C4-2B (cell line): ENCODE results near the gene MRNIP.

Experiments used
- H3K27ac ChIP-seq: fragments of 450-650 bp; 2 replicates; pipeline ENCODE4 v1.5.1; 2017
- ZFX ChIP-seq: fragments of 450-650 bp; IDR thresholded peaks from 2 replicates; pipeline ENCODE4 v1.6.1; 2017
- TF ChIP-seq, protein P1 (sequence below): fragments of 450-650 bp; conservative IDR thresholded peaks from 2 replicates; pipeline ENCODE4 v1.5.1; 2017; ENCODE audit warnings: mild to moderate bottlenecking

Gene MRNIP, protein sequence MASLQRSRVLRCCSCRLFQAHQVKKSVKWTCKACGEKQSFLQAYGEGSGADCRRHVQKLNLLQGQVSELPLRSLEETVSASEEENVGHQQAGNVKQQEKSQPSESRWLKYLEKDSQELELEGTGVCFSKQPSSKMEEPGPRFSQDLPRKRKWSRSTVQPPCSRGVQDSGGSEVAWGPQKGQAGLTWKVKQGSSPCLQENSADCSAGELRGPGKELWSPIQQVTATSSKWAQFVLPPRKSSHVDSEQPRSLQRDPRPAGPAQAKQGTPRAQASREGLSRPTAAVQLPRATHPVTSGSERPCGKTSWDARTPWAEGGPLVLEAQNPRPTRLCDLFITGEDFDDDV

DNA sequence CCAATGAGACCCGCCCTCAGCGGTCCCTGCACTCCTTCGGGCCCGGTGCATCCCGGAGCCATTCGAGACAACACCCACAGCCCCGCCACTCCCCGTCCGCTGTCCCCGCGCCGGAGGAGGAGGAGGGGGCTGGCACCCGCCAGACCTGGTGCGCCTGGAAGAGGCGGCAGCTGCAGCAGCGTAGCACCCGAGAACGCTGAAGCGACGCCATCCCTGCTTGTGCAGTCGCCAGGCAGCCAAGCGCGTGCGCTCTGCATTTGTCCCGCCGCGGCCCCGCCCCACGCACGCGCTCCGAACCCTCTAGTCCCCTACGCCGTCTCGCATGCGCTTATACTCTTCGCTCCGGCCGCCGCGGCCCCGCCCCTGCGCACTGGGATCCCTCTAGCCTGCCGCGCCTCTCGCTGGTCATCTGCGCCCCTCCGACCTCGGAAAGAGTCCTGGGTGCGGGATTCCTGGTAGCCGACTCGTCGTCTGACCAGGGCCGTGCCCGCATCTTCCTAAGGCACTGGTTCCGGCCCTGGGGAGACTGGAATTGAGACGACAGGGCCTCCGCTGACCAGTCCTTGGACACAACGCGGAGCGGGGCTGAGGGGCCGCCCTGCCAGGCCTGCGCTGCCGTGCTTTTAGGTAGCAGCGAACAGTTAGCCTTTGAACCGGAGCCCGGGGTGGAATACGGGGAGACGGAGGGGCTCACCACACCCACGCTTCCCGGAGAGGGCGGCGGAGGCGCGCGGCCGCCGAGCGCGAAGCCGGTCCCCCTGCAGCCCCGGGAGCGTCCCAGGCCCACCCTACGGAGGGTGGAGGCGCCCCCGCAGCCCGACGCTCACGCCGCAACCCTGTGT, at the start of gene MRNIP:
TSS of gene MRNIP (minus strand) at position 232 of the 842 bp plus-strand sequence. CDS start at position 211, 21 bp downstream.
- peak within 1 kb of the TSS; percentile 76 for H3K27ac ChIP-seq
- TF ChIP-seq ZFX: peak; percentile 78; the same call in 1 of the 2 replicates
- TF ChIP-seq, protein P1, sequence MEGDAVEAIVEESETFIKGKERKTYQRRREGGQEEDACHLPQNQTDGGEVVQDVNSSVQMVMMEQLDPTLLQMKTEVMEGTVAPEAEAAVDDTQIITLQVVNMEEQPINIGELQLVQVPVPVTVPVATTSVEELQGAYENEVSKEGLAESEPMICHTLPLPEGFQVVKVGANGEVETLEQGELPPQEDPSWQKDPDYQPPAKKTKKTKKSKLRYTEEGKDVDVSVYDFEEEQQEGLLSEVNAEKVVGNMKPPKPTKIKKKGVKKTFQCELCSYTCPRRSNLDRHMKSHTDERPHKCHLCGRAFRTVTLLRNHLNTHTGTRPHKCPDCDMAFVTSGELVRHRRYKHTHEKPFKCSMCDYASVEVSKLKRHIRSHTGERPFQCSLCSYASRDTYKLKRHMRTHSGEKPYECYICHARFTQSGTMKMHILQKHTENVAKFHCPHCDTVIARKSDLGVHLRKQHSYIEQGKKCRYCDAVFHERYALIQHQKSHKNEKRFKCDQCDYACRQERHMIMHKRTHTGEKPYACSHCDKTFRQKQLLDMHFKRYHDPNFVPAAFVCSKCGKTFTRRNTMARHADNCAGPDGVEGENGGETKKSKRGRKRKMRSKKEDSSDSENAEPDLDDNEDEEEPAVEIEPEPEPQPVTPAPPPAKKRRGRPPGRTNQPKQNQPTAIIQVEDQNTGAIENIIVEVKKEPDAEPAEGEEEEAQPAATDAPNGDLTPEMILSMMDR: no peak

DNA sequence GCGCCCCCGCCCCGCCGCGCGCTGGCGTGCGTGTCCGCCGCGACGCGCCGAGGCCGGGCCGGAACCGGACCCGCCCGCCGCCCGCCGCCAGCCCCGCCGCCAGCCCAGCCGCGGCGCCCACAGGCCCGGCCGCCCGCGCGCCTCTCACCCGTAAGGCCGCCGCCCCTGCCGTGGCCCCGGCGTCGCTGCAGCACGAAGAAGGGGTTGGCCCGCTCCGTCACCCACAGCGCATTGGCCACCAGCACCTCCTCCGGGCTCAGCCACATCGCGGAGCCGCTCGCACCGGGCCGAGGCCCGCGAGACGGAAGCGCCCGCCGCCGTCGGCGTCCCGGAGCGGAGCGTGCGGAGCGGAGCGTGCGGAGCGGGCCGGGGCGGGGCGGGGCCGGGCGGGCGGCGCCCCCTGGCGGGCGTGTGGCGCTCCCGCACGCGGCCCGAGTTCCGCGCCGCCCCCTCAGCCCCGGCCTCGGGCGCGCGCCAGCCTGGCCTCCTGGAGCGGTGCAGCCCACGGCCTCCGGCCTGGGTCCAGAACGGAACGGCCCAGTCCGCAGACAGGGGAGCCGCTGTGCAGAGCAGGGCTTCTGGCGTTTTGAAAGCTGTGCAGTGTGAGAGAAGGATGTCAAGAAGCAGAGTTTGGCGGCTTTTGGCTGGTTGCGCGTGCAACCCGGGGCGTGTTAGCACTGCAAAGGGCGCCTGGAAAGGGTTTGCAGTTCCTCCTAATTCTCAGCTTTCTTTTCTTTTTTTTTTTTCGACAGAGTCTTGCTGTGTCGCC, 49.1 kb upstream of the MRNIP start, which contains the start of gene TBC1D9B:
TSS of gene TBC1D9B (minus strand) at position 342 of the 769 bp plus-strand sequence. CDS start at position 266, 76 bp downstream.
- peak within 1 kb of the TSS; percentile 80 for H3K27ac ChIP-seq
- TF ChIP-seq, protein P1: peak; percentile 99
- TF ChIP-seq ZFX: peak; percentile 81; the same call in 1 of the 2 replicates

- H3K27ac ChIP-seq: peak overlapping the region; percentile 80
- TF ChIP-seq, protein P1: no peak
- no peak for TF ChIP-seq ZFX
These were observed 48.4 kb upstream of the MRNIP start for GRCh38 chr5:179906795-179907555.

DNA sequence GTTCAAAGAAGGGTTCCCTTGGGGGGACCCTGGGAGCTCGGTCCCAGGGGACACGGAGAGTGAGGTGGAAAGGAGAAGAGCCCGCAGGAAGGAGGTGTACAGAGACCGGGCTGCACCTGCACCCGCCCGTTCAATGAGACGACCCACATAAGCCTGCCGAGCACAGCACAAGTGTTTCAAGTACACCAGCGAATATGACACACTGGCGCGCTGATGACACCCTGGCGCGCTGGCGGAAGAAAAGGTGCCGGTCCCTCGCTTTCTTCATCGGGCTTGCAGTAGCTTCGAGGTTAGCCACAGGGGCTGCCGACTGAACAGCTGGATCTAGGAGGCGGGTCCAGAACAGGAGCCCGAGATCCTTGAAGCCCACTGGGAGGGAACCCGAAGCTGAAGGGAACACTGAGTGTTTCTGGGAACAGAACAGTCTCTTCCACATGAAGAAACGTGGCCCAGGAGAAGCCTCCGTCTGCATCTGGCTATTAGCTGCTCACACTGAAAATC, 47.7 kb upstream of the MRNIP start:
- H3K27ac ChIP-seq: peak overlapping the region; percentile 80
- TF ChIP-seq ZFX: no peak
- TF ChIP-seq, protein P1: no peak

DNA sequence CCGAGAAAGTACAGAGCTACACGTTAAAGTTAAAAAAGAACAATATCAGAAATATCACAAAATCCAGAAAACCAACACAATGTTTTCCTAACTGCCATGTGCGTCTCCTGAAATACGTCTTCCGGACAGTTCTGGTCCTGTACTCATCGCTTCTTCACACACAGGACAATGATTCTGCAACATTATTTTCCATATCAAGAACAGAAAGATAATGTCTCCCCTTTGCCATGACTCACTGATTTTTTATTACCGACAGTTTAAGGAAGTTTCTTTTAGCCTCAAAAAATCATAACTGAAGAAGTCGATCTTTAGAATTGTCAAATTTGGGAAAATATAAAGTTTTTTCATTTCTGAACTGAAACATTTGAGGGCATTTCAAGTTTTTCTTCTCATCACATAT, 46.5 kb upstream of the MRNIP start:
- no peak overlapping the region for H3K27ac ChIP-seq
- no peak for TF ChIP-seq ZFX
- TF ChIP-seq, protein P1: no peak

- no peak overlapping the region for H3K27ac ChIP-seq
- TF ChIP-seq ZFX: no peak
- TF ChIP-seq, protein P1: no peak
These were observed 46.0 kb upstream of the MRNIP start for GRCh38 chr5:179904463-179905160.
